Cardiac atrium fibroblast (primary cell): ENCODE data around the gene C5orf52. TPM values are rescaled to one million over a fixed set of nuclear protein-coding genes. Genes with fewer than 3 reads are reported as not detected.

Experiments used
- total RNA-seq: library from RNA; depleted of rRNA; stranded (reverse); fragments of >200 nt; gene quantifications from 2 replicates; pipeline ENCODE4 v1.2.3, GENCODE V29; 2015

Gene C5orf52
- total RNA-seq, result not detected in 2 replicates

GRCh38 chr5:157670662-157671591 is at the start of gene C5orf52:
C5orf52 (plus strand) TSS chr5:157671533; CDS start chr5:157671615, 82 bp downstream.

GRCh38 chr5:157652377-157652692 is 19.0 kb upstream of the C5orf52 start, which contains the start of gene SOX30:
SOX30 (minus strand) TSS chr5:157652438; CDS start chr5:157652078, 360 bp downstream.

Other genes starting within 250 kb of the C5orf52 start
- gene NIPAL4, start 211.3 kb upstream of the C5orf52 start, total RNA-seq, result not detected in 2 replicates
- gene ADAM19, start 95.8 kb upstream of the C5orf52 start, total RNA-seq, result 11.4 and 16.4 TPM in 2 replicates
- gene SOX30, start 19.1 kb upstream of the C5orf52 start, total RNA-seq, result not detected in 2 replicates
- gene THG1L, start 59.9 kb downstream of the C5orf52 start, total RNA-seq, result 4.2 and 9.0 TPM in 2 replicates
- 3.6 and 3.7 TPM in 2 replicates for gene LSM11, start 72.2 kb downstream of the C5orf52 start, total RNA-seq
- 57.3 and 64.4 TPM in 2 replicates for gene CLINT1, start 187.6 kb downstream of the C5orf52 start, total RNA-seq